GM12878 (cell line): ENCODE data around the gene SPATA20. TPM values are rescaled to one million over a fixed set of nuclear protein-coding genes. Genes with fewer than 3 reads are reported as not detected.
A peak's percentile ranks its signal among the peaks of the same experiment; 100 is the strongest.

Experiments used
- ASH2L ChIP-seq: fragments of 300-600, 200-600 bp; sonication (generic); IDR thresholded peaks from 2 replicates; pipeline ENCODE4 v1.6.1; 2017; ENCODE audit warnings: low read depth, mild to moderate bottlenecking, borderline replicate concordance
- CREM ChIP-seq: IDR thresholded peaks from 2 replicates; pipeline ENCODE4 v1.6.1; 2014; ENCODE audit warnings: antibody characterized with exemption, low read depth
- MTA3 ChIP-seq: IDR thresholded peaks from 2 replicates; pipeline ENCODE4 v1.6.1; 2012; ENCODE audit warnings: low read length, inconsistent platforms, borderline replicate concordance
- MXI1 ChIP-seq: fragments of 150-350 bp; IDR thresholded peaks from 2 replicates; pipeline ENCODE4 v1.6.1; 2011; ENCODE audit warnings: low read depth, mild to moderate bottlenecking, inconsistent platforms, low read length, improper control_type of control experiment
- NFYA ChIP-seq: IDR thresholded peaks from 2 replicates; pipeline ENCODE4 v1.6.1; 2011; ENCODE audit warnings: low read depth, mild to moderate bottlenecking, low read length, improper control_type of control experiment, borderline replicate concordance
- RCOR1 ChIP-seq: conservative IDR thresholded peaks from 2 replicates; pipeline ENCODE4 v1.6.1; 2012; ENCODE audit warnings: low read depth, low read length, improper control_type of control experiment
- SIX5 ChIP-seq: IDR thresholded peaks from 2 replicates; pipeline ENCODE4 v1.6.1; 2011; ENCODE audit warnings: mild to moderate bottlenecking, low read depth, low read length, moderate library complexity; ENCODE audit not compliant: severe bottlenecking
- SMARCA5 ChIP-seq: fragments of 450-650 bp; IDR thresholded peaks from 2 replicates; pipeline ENCODE4 v1.6.1; 2017; ENCODE audit warnings: mild to moderate bottlenecking
- STAT1 ChIP-seq: fragments of 450-650 bp; conservative IDR thresholded peaks from 2 replicates; pipeline ENCODE4 v1.6.1; 2014; ENCODE audit warnings: antibody characterized with exemption, mild to moderate bottlenecking
- STAT3 ChIP-seq: IDR thresholded peaks from 2 replicates; pipeline ENCODE4 v1.6.1; 2011; ENCODE audit warnings: low read depth, low read length, improper control_type of control experiment
- TCF12 ChIP-seq: IDR thresholded peaks from 2 replicates; pipeline ENCODE4 v1.6.1; 2011; ENCODE audit warnings: low read depth, mild to moderate bottlenecking, low read length
- TCF3 ChIP-seq: IDR thresholded peaks from 2 replicates; pipeline ENCODE4 v1.6.1; 2012; ENCODE audit warnings: low read depth, mild to moderate bottlenecking, low read length, borderline replicate concordance; ENCODE audit not compliant: insufficient read depth
- YY1 ChIP-seq: IDR thresholded peaks from 2 replicates; pipeline ENCODE4 v1.6.1; 2011; ENCODE audit warnings: low read depth, mild to moderate bottlenecking, low read length
- ZNF207 ChIP-seq: fragments of 450-650 bp; IDR thresholded peaks from 2 replicates; pipeline ENCODE4 v1.6.1; 2014; ENCODE audit warnings: antibody characterized with exemption, mild to moderate bottlenecking, borderline replicate concordance
- ZNF687 ChIP-seq: fragments of 450-650 bp; IDR thresholded peaks from 2 replicates; pipeline ENCODE4 v1.6.1; 2017; ENCODE audit warnings: mild to moderate bottlenecking, moderate library complexity
- polyA plus RNA-seq, 11 experiments: library from polyadenylated mRNA; depleted of rRNA in 4 of 11; unstranded in 6 of 11; stranded (reverse) in 5 of 11; fragments of >200 nt; fragmentation: Nextera tagmentation in 4 of 11; fragmentation: Illumina TruSeq in 1 of 11; extraction: Ambion mirVana in 4 of 11; extraction: Trizol in 1 of 11; gene quantifications; 1 replicate in 1 of 11; 2 replicates in 10 of 11; pipeline versions ENCODE4 v1.2.1 to v1.2.3, GENCODE V29; 2011 to 2016; ENCODE audit warnings: inconsistent platforms in 2 of 11, missing spikeins in 2 of 11, low read depth in 1 of 11
- total RNA-seq, 4 experiments: library from RNA; depleted of rRNA in 3 of 4; stranded (reverse); fragments of >200 nt in 3 of 4; fragmentation: Illumina TruSeq in 1 of 4; extraction: Trizol in 1 of 4; gene quantifications; 2 replicates each; pipeline versions ENCODE4 v1.2.1 to v1.2.3, GENCODE V29; 2013 to 2021
- TF ChIP-seq, protein P1 (sequence below), 3 experiments: IDR thresholded peaks in 2 of 3; conservative IDR thresholded peaks in 1 of 3; 2 replicates each; pipeline ENCODE4 v1.5.1; 2011; ENCODE audit warnings: low read depth in 3 of 3, low read length in 3 of 3, mild to moderate bottlenecking in 3 of 3, control low read depth in 2 of 3, moderate library complexity in 2 of 3, inconsistent platforms in 1 of 3, mixed read lengths in 1 of 3; ENCODE audit not compliant: control insufficient read depth in 2 of 3, insufficient read depth in 1 of 3; ENCODE audit errors: extremely low read depth in 1 of 3
- TF ChIP-seq, protein P2 (sequence below): IDR thresholded peaks from 2 replicates; pipeline ENCODE4 v1.6.1; 2012; ENCODE audit warnings: low read depth, low read length, improper control_type of control experiment

Gene SPATA20
- total and polyA plus RNA-seq, 10 of the 15 experiments (the other 5 are each of a cell fraction or from before 2014, with no cell fraction given): 2.1 to 69.8 (median 26.6) TPM

DNA sequence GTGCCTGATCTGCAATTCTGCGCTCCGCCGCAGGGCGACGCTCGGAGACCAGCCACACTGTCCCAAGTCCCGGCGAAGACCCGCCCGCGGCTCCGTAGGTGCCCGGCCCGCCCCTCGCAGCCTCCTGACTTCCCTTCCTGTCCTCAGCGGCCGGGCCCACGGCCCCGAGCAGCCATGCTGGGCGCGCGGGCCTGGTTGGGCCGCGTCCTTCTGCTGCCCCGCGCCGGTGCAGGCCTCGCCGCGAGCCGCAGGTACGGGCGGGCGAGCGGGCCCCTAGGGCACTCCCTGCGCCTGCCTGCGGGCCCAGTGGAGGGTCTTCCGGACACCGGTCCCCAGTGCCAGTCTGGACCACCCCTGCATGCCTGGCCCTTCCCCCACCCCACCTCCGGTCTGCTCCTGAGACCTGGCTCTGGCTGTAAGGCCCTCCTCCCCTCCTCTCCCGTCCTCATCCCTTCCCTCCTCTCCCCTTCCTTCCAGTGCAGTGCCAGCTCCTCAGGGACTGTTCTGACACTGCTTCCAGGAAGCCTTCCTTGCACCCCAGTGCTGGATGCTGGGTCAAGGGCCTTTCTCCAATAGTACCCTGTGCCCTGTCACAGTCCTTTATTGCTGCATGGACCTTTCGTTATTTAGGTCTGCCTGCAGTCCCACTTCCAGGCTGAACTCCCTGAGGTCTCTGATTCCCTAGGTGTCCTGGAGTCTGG is at the start of gene SPATA20 (continued):
- TF ChIP-seq, protein P1, sequence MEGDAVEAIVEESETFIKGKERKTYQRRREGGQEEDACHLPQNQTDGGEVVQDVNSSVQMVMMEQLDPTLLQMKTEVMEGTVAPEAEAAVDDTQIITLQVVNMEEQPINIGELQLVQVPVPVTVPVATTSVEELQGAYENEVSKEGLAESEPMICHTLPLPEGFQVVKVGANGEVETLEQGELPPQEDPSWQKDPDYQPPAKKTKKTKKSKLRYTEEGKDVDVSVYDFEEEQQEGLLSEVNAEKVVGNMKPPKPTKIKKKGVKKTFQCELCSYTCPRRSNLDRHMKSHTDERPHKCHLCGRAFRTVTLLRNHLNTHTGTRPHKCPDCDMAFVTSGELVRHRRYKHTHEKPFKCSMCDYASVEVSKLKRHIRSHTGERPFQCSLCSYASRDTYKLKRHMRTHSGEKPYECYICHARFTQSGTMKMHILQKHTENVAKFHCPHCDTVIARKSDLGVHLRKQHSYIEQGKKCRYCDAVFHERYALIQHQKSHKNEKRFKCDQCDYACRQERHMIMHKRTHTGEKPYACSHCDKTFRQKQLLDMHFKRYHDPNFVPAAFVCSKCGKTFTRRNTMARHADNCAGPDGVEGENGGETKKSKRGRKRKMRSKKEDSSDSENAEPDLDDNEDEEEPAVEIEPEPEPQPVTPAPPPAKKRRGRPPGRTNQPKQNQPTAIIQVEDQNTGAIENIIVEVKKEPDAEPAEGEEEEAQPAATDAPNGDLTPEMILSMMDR (IDR thresholded peaks at IDR 0.05 in 2 of 3, conservative IDR thresholded peaks at IDR 0.05 in 1 of 3; ENCODE audit: control insufficient read depth in 2 of 3, extremely low read depth in 1 of 3, insufficient read depth in 1 of 3, low read depth in 3 of 3, low read length in 3 of 3): peak; percentile 98 to 100 (median 100); a peak in 5 of 6 replicates
- TF ChIP-seq SMARCA5 (peak; percentile 90), MXI1 (peak; percentile 27; the same call in 1 of the 2 replicates), ZNF687 (peak; percentile 81), RCOR1 (no peak), TCF3 (0 out of 2 replicates have a peak, but pooled peaks have one; percentile 38), STAT1 (no peak; the same call in 1 of the 2 replicates), TCF12 (no peak), YY1 (peak; percentile 91), SIX5 (no peak), NFYA (no peak), ASH2L (no peak), STAT3 (no peak), MTA3 (no peak), CREM (no peak), ZNF207 (peak; percentile 55; the same call in 1 of the 2 replicates)
- TF ChIP-seq, protein P2, sequence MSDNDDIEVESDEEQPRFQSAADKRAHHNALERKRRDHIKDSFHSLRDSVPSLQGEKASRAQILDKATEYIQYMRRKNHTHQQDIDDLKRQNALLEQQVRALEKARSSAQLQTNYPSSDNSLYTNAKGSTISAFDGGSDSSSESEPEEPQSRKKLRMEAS: no peak
